Type B pancreatic cell (in vitro differentiated cells): ENCODE measurements around the gene CYP27A1. TPM values are rescaled to one million over a fixed set of nuclear protein-coding genes. Genes with fewer than 3 reads are reported as not detected.
A peak's percentile ranks its signal among the peaks of the same experiment; 100 is the strongest.

Source experiments
- DNase-seq: peaks from one replicate; pipeline ENCODE4 v3.0.0; 2021; ENCODE audit warnings: mixed read lengths; ENCODE audit not compliant: unreplicated experiment; ENCODE audit errors: extremely low spot score
- H3K27ac Mint-ChIP-seq: 2 replicates; pipeline ENCODE4 v1.8.0; 2021; ENCODE audit warnings: mild to moderate bottlenecking, mixed read lengths
- H3K27me3 Mint-ChIP-seq: 2 replicates; pipeline ENCODE4 v1.8.0; 2021; ENCODE audit warnings: mixed read lengths
- H3K36me3 Mint-ChIP-seq: 2 replicates; pipeline ENCODE4 v1.8.0; 2021; ENCODE audit warnings: mixed read lengths
- H3K4me1 Mint-ChIP-seq: one replicate; pipeline ENCODE4 v1.8.0; 2021; ENCODE audit warnings: mixed read lengths; ENCODE audit not compliant: unreplicated experiment
- H3K4me3 Mint-ChIP-seq: 2 replicates; pipeline ENCODE4 v1.8.0; 2021; ENCODE audit warnings: mild to moderate bottlenecking, mixed read lengths
- H3K9me3 Mint-ChIP-seq: 2 replicates; pipeline ENCODE4 v1.8.0; 2021; ENCODE audit warnings: mixed read lengths
- microRNA-seq: library from miRNA; unstranded; fragments of <30 nt; microRNA quantifications from one replicate; pipeline ENCODE4, GENCODE V29; 2020
- total RNA-seq: library from RNA; stranded (reverse); gene quantifications from 2 replicates; pipeline ENCODE4 v1.2.1, GENCODE V29; 2021; ENCODE audit warnings: low replicate concordance
- TF ChIP-seq, protein P1 (sequence below): fragments of 200-600 bp; sonication (generic); conservative IDR thresholded peaks from 2 replicates; pipeline ENCODE4 v1.5.0; 2021; ENCODE audit warnings: antibody characterized with exemption, mild to moderate bottlenecking

CYP27A1 gene
- total RNA-seq, 1 donor from 2014 or later: 6.9 TPM

GRCh38 chr2:218861645-218862318 lies 79.8 kb downstream of the CYP27A1 start:
- Mint-ChIP-seq H3K4me3 (peak overlapping the region; percentile 91), H3K9me3 (no peaks in the 10 kb centered on the region), H3K4me1 (peaks cover 22% of the 10 kb centered on the region), H3K36me3 (no peaks in the 10 kb centered on the region), H3K27me3 (peaks cover 73% of the 10 kb centered on the region), H3K27ac (peak overlapping the region; percentile 88)
- TF ChIP-seq, protein P1, sequence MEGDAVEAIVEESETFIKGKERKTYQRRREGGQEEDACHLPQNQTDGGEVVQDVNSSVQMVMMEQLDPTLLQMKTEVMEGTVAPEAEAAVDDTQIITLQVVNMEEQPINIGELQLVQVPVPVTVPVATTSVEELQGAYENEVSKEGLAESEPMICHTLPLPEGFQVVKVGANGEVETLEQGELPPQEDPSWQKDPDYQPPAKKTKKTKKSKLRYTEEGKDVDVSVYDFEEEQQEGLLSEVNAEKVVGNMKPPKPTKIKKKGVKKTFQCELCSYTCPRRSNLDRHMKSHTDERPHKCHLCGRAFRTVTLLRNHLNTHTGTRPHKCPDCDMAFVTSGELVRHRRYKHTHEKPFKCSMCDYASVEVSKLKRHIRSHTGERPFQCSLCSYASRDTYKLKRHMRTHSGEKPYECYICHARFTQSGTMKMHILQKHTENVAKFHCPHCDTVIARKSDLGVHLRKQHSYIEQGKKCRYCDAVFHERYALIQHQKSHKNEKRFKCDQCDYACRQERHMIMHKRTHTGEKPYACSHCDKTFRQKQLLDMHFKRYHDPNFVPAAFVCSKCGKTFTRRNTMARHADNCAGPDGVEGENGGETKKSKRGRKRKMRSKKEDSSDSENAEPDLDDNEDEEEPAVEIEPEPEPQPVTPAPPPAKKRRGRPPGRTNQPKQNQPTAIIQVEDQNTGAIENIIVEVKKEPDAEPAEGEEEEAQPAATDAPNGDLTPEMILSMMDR: no peak
- DNase-seq: no peak

DNA sequence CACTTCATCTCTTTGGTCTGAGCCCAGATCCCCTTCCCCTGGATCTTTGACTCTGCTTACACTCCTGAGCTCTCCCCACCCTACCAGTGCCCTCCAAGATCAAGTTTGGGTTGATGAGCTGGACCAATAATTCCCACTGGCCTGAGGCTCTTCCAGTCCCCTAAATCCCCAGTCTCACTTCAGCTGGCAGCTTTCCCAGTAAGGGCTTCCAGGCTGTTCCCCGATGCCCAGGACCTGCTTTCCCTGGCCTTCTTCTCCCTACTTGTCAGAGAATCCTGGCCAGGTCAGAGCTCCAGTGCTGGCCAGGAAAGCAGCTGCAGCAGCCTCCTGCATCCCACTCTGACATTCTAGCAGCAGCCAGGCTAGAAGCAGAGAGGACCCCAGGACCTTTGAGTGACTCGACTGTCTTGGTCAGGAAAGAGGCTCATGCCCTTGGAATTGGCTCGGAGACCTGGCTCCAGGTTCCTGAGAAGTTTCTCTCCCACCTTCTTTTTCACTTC lies 81.1 kb downstream of the CYP27A1 start:
- peak overlapping the region; percentile 46 for H3K27ac Mint-ChIP-seq
- no peak for DNase-seq
- H3K36me3 Mint-ChIP-seq: no peaks in the 10 kb centered on the region
- H3K4me1 Mint-ChIP-seq: peaks cover 13% of the 10 kb centered on the region
- H3K9me3 Mint-ChIP-seq: no peaks in the 10 kb centered on the region
- H3K4me3 Mint-ChIP-seq: peak overlapping the region; percentile 19
- H3K27me3 Mint-ChIP-seq: peaks cover 74% of the 10 kb centered on the region
- TF ChIP-seq, protein P1: no peak

Small RNA genes within 50 kb of the gene (microRNA-seq; reads per million reads assigned to microRNA genes)
- not detected for gene MIR9500

Other genes starting within 250 kb of the CYP27A1 start
- 16.5 and 22.9 TPM in 2 replicates for gene USP37, start 213.8 kb upstream of the CYP27A1 start, total RNA-seq
- 42.9 and 59.4 TPM in 2 replicates for gene CNOT9, start 213.3 kb upstream of the CYP27A1 start, total RNA-seq
- gene PLCD4, start 174.2 kb upstream of the CYP27A1 start, total RNA-seq: 0.40 and 1.4 TPM in 2 replicates
- gene ZNF142, start 122.5 kb upstream of the CYP27A1 start, total RNA-seq: 35.0 and 38.3 TPM in 2 replicates
- 46.0 and 64.2 TPM in 2 replicates for gene BCS1L, start 122.5 kb upstream of the CYP27A1 start, total RNA-seq
- gene RNF25, start 110.1 kb upstream of the CYP27A1 start, total RNA-seq: 22.8 and 30.5 TPM in 2 replicates
- 60.4 and 102 TPM in 2 replicates for gene STK36, start 110.1 kb upstream of the CYP27A1 start, total RNA-seq
- gene TTLL4, start 71.3 kb upstream of the CYP27A1 start, total RNA-seq: 59.2 and 79.8 TPM in 2 replicates
- not detected in 2 replicates for gene PRKAG3, start 49.7 kb downstream of the CYP27A1 start, total RNA-seq
- 24.7 and 123 TPM in 2 replicates for gene WNT6, start 77.7 kb downstream of the CYP27A1 start, total RNA-seq
- gene WNT10A, start 98.7 kb downstream of the CYP27A1 start, total RNA-seq: 5.5 and 31.8 TPM in 2 replicates
- gene CDK5R2, start 177.5 kb downstream of the CYP27A1 start, total RNA-seq: 5.9 and 10.0 TPM in 2 replicates
- 12.5 and 51.1 TPM in 2 replicates for gene FEV, start 203.0 kb downstream of the CYP27A1 start, total RNA-seq
- 77.3 and 179 TPM in 2 replicates for gene CRYBA2, start 211.3 kb downstream of the CYP27A1 start, total RNA-seq